Activated CD4-positive, CD25-positive, alpha-beta regulatory T cell treated with anti-CD3 and anti-CD28 coated beads, Interleukin-2, amount 50 U/mL, for 16 hours (primary cell): Measurements from ENCODE around the gene HMGB2.

Experiments used
- DNase-seq: peaks from one replicate; pipeline ENCODE4 v3.0.0-alpha.2; 2020; ENCODE audit warnings: low read depth, low spot score

HMGB2 gene

GRCh38 chr4:173288698-173289352, 45.3 kb downstream of the HMGB2 start:
- no peak for DNase-seq

DNA sequence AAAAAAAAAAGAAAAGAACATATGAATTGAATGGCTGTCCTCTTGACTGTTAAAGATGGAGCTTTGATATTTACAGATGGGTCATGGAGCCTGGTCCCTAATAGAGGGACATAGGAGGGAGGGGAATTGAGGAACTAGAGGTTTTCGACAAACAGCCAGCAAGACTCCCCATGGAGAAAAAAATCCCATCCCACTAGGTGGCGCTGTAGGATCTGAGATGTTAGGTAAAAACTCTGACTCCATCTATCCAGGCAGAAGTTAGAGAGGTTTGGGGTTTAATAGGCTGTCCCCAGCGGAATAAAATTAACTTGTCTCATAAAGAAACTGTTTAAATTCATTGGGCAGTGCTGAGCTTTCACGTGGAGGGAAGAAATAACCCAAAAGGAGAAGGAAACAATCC, 45.9 kb downstream of the HMGB2 start:
- peak; percentile 61 for DNase-seq

- no peak for DNase-seq
Observed at GRCh38 chr4:173287486-173287885, 46.7 kb downstream of the HMGB2 start.

DNA sequence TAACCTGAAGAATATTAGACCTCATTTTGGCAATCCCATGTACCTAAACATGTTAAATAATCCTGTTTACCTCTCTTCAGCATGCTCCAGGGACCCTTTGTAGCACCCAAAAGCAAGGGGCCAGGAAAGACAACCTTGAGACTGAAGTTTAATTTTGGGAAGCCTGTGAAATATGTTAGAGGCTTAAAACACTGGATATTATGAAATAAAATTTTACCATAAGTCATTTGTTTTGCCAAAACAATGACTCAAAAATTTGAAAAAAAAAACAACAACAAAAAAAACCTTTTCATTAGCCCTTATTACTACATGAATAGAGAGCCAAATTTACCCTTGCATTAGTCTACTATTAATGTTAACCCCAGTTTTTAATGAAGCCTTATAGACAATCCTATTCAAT, 49.7 kb downstream of the HMGB2 start:
- no peak for DNase-seq

- DNase-seq, result no peak
Observed at GRCh38 chr4:173282626-173283025, 51.5 kb downstream of the HMGB2 start.

- DNase-seq, result no peak
Observed at GRCh38 chr4:173282256-173282562, 51.9 kb downstream of the HMGB2 start.

GRCh38 chr4:173281406-173282255, 52.5 kb downstream of the HMGB2 start:
- no peak for DNase-seq
